Measurements from ENCODE around the gene CNOT3. TPM values are rescaled to one million over a fixed set of nuclear protein-coding genes. Genes with fewer than 3 reads are reported as not detected.
"Not testable (repeated sequence)": the region's sequence is repeated elsewhere in the genome, so short reads cannot be mapped to it uniquely, and the experiment has no call there.

Gene CNOT3
- total and polyA plus RNA-seq, 3 experiments from 2014 or later = 14.8 to 81.7 (median 75.1) TPM

DNA sequence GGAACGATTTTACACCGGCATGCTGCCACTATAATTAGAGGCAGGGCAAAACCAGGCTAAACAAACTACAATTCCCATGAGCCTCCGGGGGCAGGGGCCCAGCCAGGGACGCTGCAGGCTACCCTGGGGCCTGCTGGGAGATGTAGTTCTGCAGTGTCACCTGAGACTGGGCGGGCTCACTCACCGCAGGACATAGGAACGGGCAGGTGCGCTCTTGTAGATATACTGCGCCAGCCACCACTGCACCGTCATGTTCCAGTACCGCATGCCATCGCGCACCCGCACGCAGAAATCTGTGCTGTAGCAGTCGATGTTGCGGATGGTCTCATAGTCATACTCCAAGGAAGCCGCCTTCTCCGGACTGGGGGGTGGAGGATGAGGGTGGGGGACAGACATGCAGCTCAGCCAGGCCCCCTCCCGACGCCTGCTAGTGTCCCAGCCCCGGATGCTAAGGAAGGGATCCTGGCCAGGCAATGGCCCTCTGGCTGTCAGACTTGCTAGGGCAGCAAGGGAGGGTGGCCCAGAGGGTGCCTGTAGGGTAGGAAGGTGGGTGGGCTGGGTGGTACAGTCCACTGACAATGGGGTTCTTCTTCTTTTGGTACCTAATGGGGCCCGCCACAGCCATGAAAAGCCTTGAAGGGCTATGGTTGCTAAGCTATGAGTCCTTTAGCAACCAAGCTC lies 41.2 kb downstream of the CNOT3 start:
- ChIA-PET CTCF (no interaction called here), POLR2A (no interaction called here)
- Mint-ChIP-seq H3K4me1 (no peaks in the 10 kb centered on the region), H3K9me3 (no peaks in the 10 kb centered on the region), H3K4me3 (no peak overlapping the region), H3K27me3 (no peaks in the 10 kb centered on the region), H3K27ac (no peak overlapping the region), H3K36me3 (peaks cover under 1 to 33% (median 5%) of the 10 kb centered on the region in 3 donors)
- Histone ChIP-seq H3K9me3 (ENCODE audit: low read length) (no peaks in the 10 kb centered on the region), H3K27ac (ENCODE audit: low read depth, low read length) (no peak overlapping the region), H3K4me1 (ENCODE audit: insufficient read depth, low read length) (no peaks in the 10 kb centered on the region), H3K36me3 (ENCODE audit: insufficient read depth, low read length) (no peaks in the 10 kb centered on the region), H3K4me3 (ENCODE audit: low read length) (no peak overlapping the region), H3K27me3 (ENCODE audit: insufficient read depth, low read length, poor library complexity, severe bottlenecking) (no peaks in the 10 kb centered on the region)
- DNase-seq = peak in 2 of 5 donors; percentile 40 to 57

GRCh38 chr19:54179262-54179852 lies 41.8 kb downstream of the CNOT3 start:
- H3K36me3 Mint-ChIP-seq = peaks cover 2 to 36% (median 5%) of the 10 kb centered on the region in 3 donors
- no peaks in the 10 kb centered on the region for H3K36me3 ChIP-seq (ENCODE audit: insufficient read depth, low read length)
- no peak for DNase-seq
- no peaks in the 10 kb centered on the region for H3K4me1 Mint-ChIP-seq
- no peak overlapping the region for H3K27ac ChIP-seq (ENCODE audit: low read depth, low read length)
- H3K27me3 ChIP-seq (ENCODE audit: insufficient read depth, low read length, poor library complexity, severe bottlenecking) = no peaks in the 10 kb centered on the region
- no peaks in the 10 kb centered on the region for H3K9me3 Mint-ChIP-seq
- H3K4me1 ChIP-seq (ENCODE audit: insufficient read depth, low read length) = no peaks in the 10 kb centered on the region
- no peak overlapping the region for H3K4me3 Mint-ChIP-seq
- H3K9me3 ChIP-seq (ENCODE audit: low read length) = no peaks in the 10 kb centered on the region
- no peak overlapping the region for H3K27ac Mint-ChIP-seq
- ChIA-PET POLR2A (no interaction called here), CTCF (no interaction called here)
- no peak overlapping the region for H3K4me3 ChIP-seq (ENCODE audit: low read length)
- H3K27me3 Mint-ChIP-seq = no peaks in the 10 kb centered on the region

- no peak overlapping the region for H3K4me3 Mint-ChIP-seq
- no peak for DNase-seq
- Histone ChIP-seq H3K27ac (ENCODE audit: low read depth, low read length) (no peak overlapping the region), H3K27me3 (ENCODE audit: insufficient read depth, low read length, poor library complexity, severe bottlenecking) (no peaks in the 10 kb centered on the region), H3K36me3 (ENCODE audit: insufficient read depth, low read length) (no peaks in the 10 kb centered on the region), H3K4me3 (ENCODE audit: low read length) (no peak overlapping the region), H3K9me3 (ENCODE audit: low read length) (no peaks in the 10 kb centered on the region), H3K4me1 (ENCODE audit: insufficient read depth, low read length) (no peaks in the 10 kb centered on the region)
- H3K27ac Mint-ChIP-seq = no peak overlapping the region
- H3K27me3 Mint-ChIP-seq = no peaks in the 10 kb centered on the region
- no peaks in the 10 kb centered on the region for H3K9me3 Mint-ChIP-seq
- POLR2A ChIA-PET = no interaction called here
- peaks cover 2 to 35% (median 5%) of the 10 kb centered on the region in 3 donors for H3K36me3 Mint-ChIP-seq
- H3K4me1 Mint-ChIP-seq = no peaks in the 10 kb centered on the region
- CTCF ChIA-PET = no interaction called here
Measured at GRCh38 chr19:54179921-54180461, 42.4 kb downstream of the CNOT3 start.

- ChIA-PET CTCF (no interaction called here), POLR2A (no interaction called here)
- no peaks in the 10 kb centered on the region for H3K4me1 ChIP-seq (ENCODE audit: insufficient read depth, low read length)
- H3K4me3 ChIP-seq (ENCODE audit: low read length) = no peak overlapping the region
- DNase-seq = no peak
- Mint-ChIP-seq H3K9me3 (no peaks in the 10 kb centered on the region), H3K4me1 (peaks cover 0 to 3% (median 0%) of the 10 kb centered on the region in 3 donors), H3K27ac (no peak overlapping the region), H3K27me3 (no peaks in the 10 kb centered on the region), H3K4me3 (no peak overlapping the region), H3K36me3 (peaks cover 2 to 34% (median 5%) of the 10 kb centered on the region in 3 donors)
- H3K27me3 ChIP-seq (ENCODE audit: insufficient read depth, low read length, poor library complexity, severe bottlenecking) = no peaks in the 10 kb centered on the region
- no peaks in the 10 kb centered on the region for H3K36me3 ChIP-seq (ENCODE audit: insufficient read depth, low read length)
- no peak overlapping the region for H3K27ac ChIP-seq (ENCODE audit: low read depth, low read length)
- H3K9me3 ChIP-seq (ENCODE audit: low read length) = no peaks in the 10 kb centered on the region
Measured at GRCh38 chr19:54180691-54181091, 43.1 kb downstream of the CNOT3 start.

GRCh38 chr19:54181894-54182293 lies 44.3 kb downstream of the CNOT3 start:
- DNase-seq; POLR2A ChIA-PET; H3K27ac ChIP-seq (ENCODE audit: low read depth, low read length); H3K4me3 ChIP-seq (ENCODE audit: low read length); CTCF ChIA-PET; H3K4me1 Mint-ChIP-seq; H3K4me3 Mint-ChIP-seq; H3K4me1 ChIP-seq (ENCODE audit: insufficient read depth, low read length); H3K27me3 ChIP-seq (ENCODE audit: insufficient read depth, low read length, poor library complexity, severe bottlenecking); H3K9me3 ChIP-seq (ENCODE audit: low read length); H3K27me3 Mint-ChIP-seq; H3K27ac Mint-ChIP-seq; H3K36me3 ChIP-seq (ENCODE audit: insufficient read depth, low read length); H3K9me3 Mint-ChIP-seq: not testable (repeated sequence)
- peaks cover 2 to 36% (median 5%) of the 10 kb centered on the region in 3 donors for H3K36me3 Mint-ChIP-seq

DNA sequence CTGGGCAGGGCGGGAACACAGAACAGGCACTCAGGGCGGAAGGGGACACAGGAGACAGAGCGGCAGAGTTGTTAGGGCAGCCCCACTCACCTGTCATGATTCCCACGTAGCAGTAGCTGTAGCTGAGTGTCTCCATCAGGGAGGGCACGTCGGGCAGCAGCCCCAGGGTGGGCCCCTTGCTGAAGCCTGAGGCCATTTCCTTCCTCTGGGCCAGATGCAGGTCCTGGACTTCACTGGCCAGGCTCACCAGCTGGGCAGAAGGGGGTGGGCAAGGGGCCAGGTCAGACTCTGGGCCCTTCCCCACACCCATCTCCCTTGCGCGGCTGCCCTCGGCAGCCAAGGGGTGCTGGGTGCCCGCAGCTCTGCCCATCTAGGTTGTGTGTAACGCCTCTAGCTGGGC lies 45.9 kb downstream of the CNOT3 start:
- no peak for DNase-seq
- Histone ChIP-seq H3K27me3 (ENCODE audit: insufficient read depth, low read length, poor library complexity, severe bottlenecking) (no peaks in the 10 kb centered on the region), H3K36me3 (ENCODE audit: insufficient read depth, low read length) (no peaks in the 10 kb centered on the region), H3K4me1 (ENCODE audit: insufficient read depth, low read length) (peaks cover 6% of the 10 kb centered on the region), H3K4me3 (ENCODE audit: low read length) (no peak overlapping the region), H3K27ac (ENCODE audit: low read depth, low read length) (no peak overlapping the region), H3K9me3 (ENCODE audit: low read length) (no peaks in the 10 kb centered on the region)
- H3K4me3 Mint-ChIP-seq = no peak overlapping the region
- H3K27me3 Mint-ChIP-seq = no peaks in the 10 kb centered on the region
- H3K4me1 Mint-ChIP-seq = peaks cover 11 to 15% (median 14%) of the 10 kb centered on the region in 3 donors
- H3K9me3 Mint-ChIP-seq = no peaks in the 10 kb centered on the region
- POLR2A ChIA-PET = no interaction called here
- CTCF ChIA-PET = no interaction called here
- H3K36me3 Mint-ChIP-seq = peaks cover 0 to 33% (median 2%) of the 10 kb centered on the region in 3 donors
- no peak overlapping the region for H3K27ac Mint-ChIP-seq

DNA sequence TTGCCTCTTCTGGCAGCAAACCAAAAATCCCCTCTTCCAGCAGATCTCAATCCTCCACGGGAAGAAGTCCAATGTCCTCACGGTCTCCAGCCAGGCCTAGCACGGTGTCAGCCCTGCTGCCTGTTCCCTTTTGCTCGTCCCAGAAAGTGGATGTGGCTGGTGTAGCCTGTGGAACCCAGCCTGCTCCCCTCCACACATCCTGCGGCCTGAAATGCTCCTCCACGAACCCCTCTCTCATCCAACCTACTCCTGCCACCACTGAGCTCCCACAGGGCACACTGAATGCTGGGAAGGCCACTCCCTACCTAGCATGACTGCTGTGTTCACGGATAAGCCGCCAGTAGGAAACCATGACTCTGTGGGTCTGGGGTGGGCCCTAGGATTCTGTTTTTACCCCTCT lies 48.8 kb downstream of the CNOT3 start:
- H3K4me3 Mint-ChIP-seq = peak overlapping the region in 2 of 7 donors; percentile 23 to 32
- H3K9me3 ChIP-seq (ENCODE audit: low read length) = no peaks in the 10 kb centered on the region
- peaks cover 0 to 29% (median 2%) of the 10 kb centered on the region in 3 donors for H3K36me3 Mint-ChIP-seq
- peaks cover 10% of the 10 kb centered on the region for H3K4me1 ChIP-seq (ENCODE audit: insufficient read depth, low read length)
- H3K27me3 ChIP-seq (ENCODE audit: insufficient read depth, low read length, poor library complexity, severe bottlenecking) = no peaks in the 10 kb centered on the region
- peaks cover 18 to 29% (median 22%) of the 10 kb centered on the region in 3 donors for H3K4me1 Mint-ChIP-seq
- H3K36me3 ChIP-seq (ENCODE audit: insufficient read depth, low read length) = no peaks in the 10 kb centered on the region
- ChIA-PET CTCF (no interaction called here), POLR2A (no interaction called here)
- H3K27ac ChIP-seq (ENCODE audit: low read depth, low read length) = no peak overlapping the region
- H3K9me3 Mint-ChIP-seq = no peaks in the 10 kb centered on the region
- H3K27me3 Mint-ChIP-seq = peaks cover 0 to 6% of the 10 kb centered on the region in 2 donors
- no peak overlapping the region for H3K4me3 ChIP-seq (ENCODE audit: low read length)
- H3K27ac Mint-ChIP-seq = peak overlapping the region in 1 of 8 donors; percentile 68
- DNase-seq = no peak

DNA sequence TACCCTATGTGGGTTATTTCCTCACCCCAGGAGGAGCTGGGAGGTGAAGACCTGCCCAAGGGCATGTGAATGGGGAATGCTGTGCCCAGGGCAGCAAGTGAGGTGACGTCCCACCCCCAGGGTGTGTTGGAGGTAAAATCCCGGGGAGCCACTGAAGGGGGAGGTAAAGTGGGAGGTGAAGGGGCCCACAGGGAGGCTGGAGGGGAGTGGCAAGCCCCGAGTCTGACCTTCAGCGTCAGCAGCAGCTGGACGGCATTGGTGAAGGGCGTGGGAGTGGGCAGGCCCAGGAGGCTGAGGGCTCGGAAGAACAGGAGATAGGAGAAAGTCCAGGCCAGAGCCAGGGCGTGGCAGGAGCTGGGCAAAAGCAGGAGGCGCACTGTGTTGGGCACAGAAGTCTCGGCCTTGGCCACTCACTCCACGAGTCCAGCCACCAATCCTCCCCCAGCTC lies 49.4 kb downstream of the CNOT3 start:
- ChIA-PET POLR2A (no interaction called here), CTCF (no interaction called here)
- H3K36me3 ChIP-seq (ENCODE audit: insufficient read depth, low read length) = no peaks in the 10 kb centered on the region
- H3K27ac Mint-ChIP-seq = peak overlapping the region in 6 of 8 donors; percentile 63 to 97 (median 86)
- peak overlapping the region; percentile 63 to 89 (median 83) for H3K4me3 Mint-ChIP-seq
- peaks cover 0 to 6% of the 10 kb centered on the region in 2 donors for H3K27me3 Mint-ChIP-seq
- no peaks in the 10 kb centered on the region for H3K9me3 ChIP-seq (ENCODE audit: low read length)
- H3K27me3 ChIP-seq (ENCODE audit: insufficient read depth, low read length, poor library complexity, severe bottlenecking) = no peaks in the 10 kb centered on the region
- peaks cover 15% of the 10 kb centered on the region for H3K4me1 ChIP-seq (ENCODE audit: insufficient read depth, low read length)
- H3K4me1 Mint-ChIP-seq = peaks cover 23 to 35% (median 27%) of the 10 kb centered on the region in 3 donors
- no peak for DNase-seq
- H3K27ac ChIP-seq (ENCODE audit: low read depth, low read length) = no peak overlapping the region
- H3K4me3 ChIP-seq (ENCODE audit: low read length) = no peak overlapping the region
- peaks cover 0 to 34% (median 2%) of the 10 kb centered on the region in 3 donors for H3K36me3 Mint-ChIP-seq
- H3K9me3 Mint-ChIP-seq = no peaks in the 10 kb centered on the region
